ENCODE data around the gene ZNF541. TPM values are rescaled to one million over a fixed set of nuclear protein-coding genes. Genes with fewer than 3 reads are reported as not detected.

ZNF541 gene
- total and polyA plus RNA-seq, 7 donors, result 0.06 to 0.73 (median 0.25) TPM

DNA sequence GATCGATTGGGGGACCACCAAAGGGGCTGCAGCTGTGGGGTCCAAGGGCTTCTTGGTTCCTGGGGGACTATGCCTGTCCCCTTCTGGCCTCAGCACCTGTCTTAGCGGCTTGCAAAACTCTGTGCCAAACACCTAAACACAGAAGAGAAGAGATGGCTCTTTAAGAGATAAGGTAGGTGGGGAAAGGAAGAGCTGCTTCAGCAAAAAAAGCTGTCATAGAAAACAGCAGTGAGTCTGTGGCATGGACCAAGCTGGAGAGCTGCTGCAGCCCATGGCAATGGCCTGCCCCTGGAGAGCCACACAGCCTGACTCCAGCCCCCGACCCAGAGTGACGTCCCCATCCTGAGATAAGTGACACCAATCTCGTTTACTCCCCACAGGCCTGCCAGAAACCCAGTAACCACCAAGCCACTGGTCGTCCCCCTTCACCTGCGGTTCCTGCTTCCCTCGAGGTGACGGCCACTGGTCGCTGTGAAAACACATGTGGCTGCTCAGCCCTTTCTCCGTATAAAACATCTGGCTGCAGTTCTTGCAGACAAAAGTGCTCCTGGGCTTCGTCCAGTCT, 33.1 kb downstream of the ZNF541 start:
- Histone ChIP-seq H3K36me3 (ENCODE audit: insufficient read depth in 1 of 2, low read depth in 1 of 2) (no peaks in the 10 kb centered on the region), H3K9me3 (no peaks in the 10 kb centered on the region), H3K27me3 (ENCODE audit: insufficient read depth in 3 of 3, low read length in 2 of 3) (peaks cover 0 to 11% (median 6%) of the 10 kb centered on the region in 3 donors), H3K4me1 (no peaks in the 10 kb centered on the region), H3K27ac (no peak overlapping the region), H3K4me3 (no peak overlapping the region)
- no peak for DNase-seq
- ATAC-seq, result no peak
- TF ChIP-seq, protein P1, sequence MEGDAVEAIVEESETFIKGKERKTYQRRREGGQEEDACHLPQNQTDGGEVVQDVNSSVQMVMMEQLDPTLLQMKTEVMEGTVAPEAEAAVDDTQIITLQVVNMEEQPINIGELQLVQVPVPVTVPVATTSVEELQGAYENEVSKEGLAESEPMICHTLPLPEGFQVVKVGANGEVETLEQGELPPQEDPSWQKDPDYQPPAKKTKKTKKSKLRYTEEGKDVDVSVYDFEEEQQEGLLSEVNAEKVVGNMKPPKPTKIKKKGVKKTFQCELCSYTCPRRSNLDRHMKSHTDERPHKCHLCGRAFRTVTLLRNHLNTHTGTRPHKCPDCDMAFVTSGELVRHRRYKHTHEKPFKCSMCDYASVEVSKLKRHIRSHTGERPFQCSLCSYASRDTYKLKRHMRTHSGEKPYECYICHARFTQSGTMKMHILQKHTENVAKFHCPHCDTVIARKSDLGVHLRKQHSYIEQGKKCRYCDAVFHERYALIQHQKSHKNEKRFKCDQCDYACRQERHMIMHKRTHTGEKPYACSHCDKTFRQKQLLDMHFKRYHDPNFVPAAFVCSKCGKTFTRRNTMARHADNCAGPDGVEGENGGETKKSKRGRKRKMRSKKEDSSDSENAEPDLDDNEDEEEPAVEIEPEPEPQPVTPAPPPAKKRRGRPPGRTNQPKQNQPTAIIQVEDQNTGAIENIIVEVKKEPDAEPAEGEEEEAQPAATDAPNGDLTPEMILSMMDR (IDR thresholded peaks at IDR 0.05), result no peak
- intact Hi-C loops (cut with DNase I), result loop anchor here (5.0 kb wide), 2 partner anchors 37 to 157 kb away; no protein-coding TSS in a partner anchor
- 56 to 62% (median 58%) methylated on average over 12 of the region's 12 CpGs for WGBS, 3 donors

DNA sequence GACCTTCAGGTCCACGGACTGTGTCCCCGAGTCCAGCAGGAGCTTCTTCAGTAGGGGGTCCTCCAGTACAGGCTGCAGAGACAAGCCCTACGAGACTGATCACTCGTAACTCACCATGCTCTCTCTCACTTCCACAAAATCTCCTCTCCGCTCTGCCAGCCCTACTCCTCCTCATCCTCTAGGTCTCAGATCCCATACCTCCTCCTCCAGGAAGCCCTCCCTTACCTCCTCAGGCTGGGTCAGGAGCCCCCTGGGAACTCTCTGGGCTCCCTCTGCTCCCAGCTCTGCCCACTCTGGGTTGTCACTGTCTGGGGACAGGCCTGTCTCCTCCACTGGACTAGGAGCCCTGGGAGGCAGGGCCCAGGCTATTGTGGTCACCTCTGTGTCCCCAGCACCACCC, 34.1 kb downstream of the ZNF541 start:
- no peak overlapping the region for H3K27ac ChIP-seq
- WGBS, 3 donors, result 82 to 84% (median 82%) methylated on average over 5 of the region's 5 CpGs

DNA sequence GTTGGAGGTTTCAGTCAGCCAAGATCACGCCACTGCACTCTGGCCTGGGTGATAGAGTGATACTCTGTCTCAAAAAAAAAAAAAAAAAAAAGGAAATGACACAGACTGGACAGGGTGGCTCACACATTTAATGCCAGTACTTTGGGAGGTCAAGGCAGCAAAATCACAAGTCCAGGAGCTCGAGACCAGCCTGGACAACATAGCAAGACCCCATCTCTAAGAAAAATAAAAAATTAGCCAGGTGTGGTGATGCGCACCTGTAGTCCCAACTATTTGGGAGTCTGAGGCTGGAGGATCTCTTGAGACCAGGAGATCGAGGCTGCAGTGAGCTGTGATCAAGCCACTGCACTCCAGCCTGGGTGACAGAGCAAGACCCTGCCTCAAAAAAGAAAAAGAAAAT, 35.5 kb downstream of the ZNF541 start:
- peaks cover 0 to 2% (median 0%) of the 10 kb centered on the region in 3 donors for H3K27me3 ChIP-seq (ENCODE audit: insufficient read depth in 3 of 3, low read length in 2 of 3)
- WGBS, 3 donors, result 78 to 87% (median 83%) methylated on average over 4 of the region's 4 CpGs
- intact Hi-C loops (cut with DNase I), result loop anchor here (5.0 kb wide), 2 partner anchors 40 to 160 kb away; no protein-coding TSS in a partner anchor
- no peak overlapping the region for H3K27ac ChIP-seq
- H3K9me3 ChIP-seq, result no peaks in the 10 kb centered on the region
- no peak overlapping the region for H3K4me3 ChIP-seq
- TF ChIP-seq, protein P1 (IDR thresholded peaks at IDR 0.05), result no peak
- H3K4me1 ChIP-seq, result no peaks in the 10 kb centered on the region
- H3K36me3 ChIP-seq (ENCODE audit: insufficient read depth in 1 of 2, low read depth in 1 of 2), result no peaks in the 10 kb centered on the region
- no peak for DNase-seq
- no peak for ATAC-seq

More for the DNA sequence above, 34.1 kb downstream of the ZNF541 start:
- ATAC-seq, result no peak
- Histone ChIP-seq H3K9me3 (no peaks in the 10 kb centered on the region), H3K27me3 (ENCODE audit: insufficient read depth in 3 of 3, low read length in 2 of 3) (peaks cover 0 to 2% (median under 1%) of the 10 kb centered on the region in 3 donors), H3K36me3 (ENCODE audit: insufficient read depth in 1 of 2, low read depth in 1 of 2) (no peaks in the 10 kb centered on the region), H3K4me3 (no peak overlapping the region), H3K4me1 (no peaks in the 10 kb centered on the region)
- intact Hi-C loops (cut with DNase I), result loop anchor here (5.0 kb wide), 2 partner anchors 38 to 158 kb away; no protein-coding TSS in a partner anchor
- no peak for DNase-seq
- TF ChIP-seq, protein P1 (IDR thresholded peaks at IDR 0.05), result no peak

DNA sequence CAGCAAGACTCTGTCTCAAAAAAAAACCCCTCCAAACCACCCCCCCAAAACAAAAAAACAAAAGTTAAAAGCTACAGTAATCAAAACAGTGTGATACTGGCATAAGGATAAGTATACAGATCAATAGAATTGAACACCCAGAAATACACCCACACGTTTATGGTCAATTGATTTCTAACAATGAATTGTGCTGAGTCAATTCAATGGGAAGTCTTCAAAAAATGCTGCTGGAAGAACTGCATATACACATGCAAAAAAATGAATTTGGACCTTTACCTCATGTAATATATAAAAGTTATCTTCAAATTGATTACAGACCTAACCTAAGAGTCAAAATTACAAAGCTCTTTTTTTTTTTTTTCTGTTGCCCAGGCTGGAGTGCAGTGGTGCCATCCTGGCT, 38.3 kb downstream of the ZNF541 start:
- Histone ChIP-seq H3K4me3 (no peak overlapping the region), H3K9me3 (no peaks in the 10 kb centered on the region), H3K27me3 (ENCODE audit: insufficient read depth in 3 of 3, low read length in 2 of 3) (peaks cover 0 to 10% (median 1%) of the 10 kb centered on the region in 3 donors), H3K36me3 (ENCODE audit: insufficient read depth in 1 of 2, low read depth in 1 of 2) (no peaks in the 10 kb centered on the region), H3K4me1 (no peaks in the 10 kb centered on the region), H3K27ac (no peak overlapping the region)
- TF ChIP-seq, protein P1 (IDR thresholded peaks at IDR 0.05), result no peak
- ATAC-seq, result no peak
- WGBS, 3 donors, result 53 to 74% (median 65%) methylated on average over 1 of the region's 1 CpG
- DNase-seq, result no peak
- intact Hi-C loops (cut with DNase I), result loop anchor here (5.0 kb wide), 2 partner anchors 43 to 163 kb away; no protein-coding TSS in a partner anchor

Data from psoas muscle (tissue), 8 donors.